Activated T-cell treated with anti-CD3 and anti-CD28 coated beads, Interleukin-2, amount 50 U/mL, for 1 hour (primary cell): ENCODE data around the gene MTREX.

Source experiments
- DNase-seq: peaks from one replicate; pipeline ENCODE4 v3.0.0-alpha.2; 2020

MTREX gene

GRCh38 chr5:55437452-55437851 is 129.7 kb downstream of the MTREX start:
- no peak for DNase-seq

- DNase-seq: no peak
Measured at GRCh38 chr5:55437859-55438206, 130.0 kb downstream of the MTREX start.

- DNase-seq: no peak
Measured at GRCh38 chr5:55438998-55439397, 131.2 kb downstream of the MTREX start.

- no peak for DNase-seq
Measured at GRCh38 chr5:55440188-55440646, 132.4 kb downstream of the MTREX start.

DNA sequence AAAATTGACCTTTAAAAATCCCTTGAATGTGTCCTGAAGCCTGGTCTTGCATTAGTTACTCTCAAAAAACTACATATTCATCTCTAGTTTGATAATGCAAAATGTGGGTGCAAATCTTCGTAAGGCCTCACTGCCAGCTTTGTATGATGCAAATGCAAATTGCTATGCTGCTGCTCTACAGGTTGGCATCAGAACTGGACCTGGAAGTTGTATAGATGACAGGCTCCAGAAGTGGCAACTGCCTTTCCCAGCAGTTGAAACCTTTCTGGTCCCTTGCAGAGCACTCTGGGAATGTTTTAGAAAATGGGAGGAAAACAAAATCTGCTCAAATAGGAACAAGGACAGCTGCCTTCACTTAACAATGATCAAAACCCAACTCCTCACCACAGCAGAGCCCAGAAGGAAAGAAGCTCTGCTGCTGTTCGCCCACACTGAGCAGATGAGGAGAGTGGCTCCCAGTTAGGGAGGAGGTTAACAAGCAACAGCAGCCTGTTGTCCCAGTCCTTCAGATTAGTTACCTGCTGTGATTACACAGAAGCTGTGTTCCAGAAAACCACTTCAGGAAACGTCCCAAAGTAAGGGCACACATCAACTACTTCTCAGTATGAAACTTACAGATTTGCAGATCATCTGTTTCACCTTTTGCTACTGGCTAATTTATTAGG is 133.4 kb downstream of the MTREX start:
- no peak for DNase-seq

- no peak for DNase-seq
Measured at GRCh38 chr5:55441954-55442353, 134.2 kb downstream of the MTREX start.

DNA sequence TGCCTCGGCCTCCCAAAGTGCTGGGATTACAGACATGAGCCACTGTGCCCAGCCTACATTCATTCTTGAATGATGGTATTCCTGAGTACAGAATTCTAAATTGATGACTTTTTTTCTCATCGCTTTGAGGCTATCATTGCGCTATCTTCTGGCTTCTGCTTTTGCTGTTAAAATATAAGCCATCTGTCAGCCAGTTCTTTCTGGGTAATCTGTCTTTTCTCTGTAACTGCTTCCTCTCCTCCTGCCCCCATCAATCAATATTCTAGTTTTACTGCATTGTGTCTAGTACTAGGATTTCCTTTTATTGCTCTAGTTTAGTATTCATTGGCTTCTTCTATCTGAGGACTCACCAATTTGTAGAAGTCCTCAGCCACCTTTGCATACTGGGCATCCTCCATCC is 138.0 kb downstream of the MTREX start:
- DNase-seq: no peak

- no peak for DNase-seq
Measured at GRCh38 chr5:55446640-55447351, 139.0 kb downstream of the MTREX start.

- no peak for DNase-seq
Measured at GRCh38 chr5:55450050-55450765, 142.4 kb downstream of the MTREX start.

DNA sequence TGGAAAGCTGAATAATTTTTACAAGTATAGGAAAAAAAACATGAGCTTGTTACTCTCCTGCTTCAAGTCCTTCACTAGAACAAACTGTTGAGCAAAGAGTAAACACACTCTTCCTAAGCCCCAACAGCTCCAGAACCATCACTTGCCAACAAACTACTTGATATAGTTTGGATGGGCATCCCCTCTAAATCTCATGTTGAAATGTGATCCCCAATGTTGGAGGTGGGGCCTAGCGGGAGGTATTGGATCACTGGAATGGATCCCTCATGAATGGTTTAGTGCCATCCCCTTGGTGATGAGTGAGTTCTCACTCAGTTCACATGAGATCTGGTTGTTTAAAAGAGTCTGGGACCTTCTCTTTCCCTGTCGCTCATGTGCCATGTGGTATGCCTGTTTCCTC is 144.2 kb downstream of the MTREX start:
- DNase-seq: no peak

GRCh38 chr5:55453211-55453610 is 145.4 kb downstream of the MTREX start:
- no peak for DNase-seq

DNA sequence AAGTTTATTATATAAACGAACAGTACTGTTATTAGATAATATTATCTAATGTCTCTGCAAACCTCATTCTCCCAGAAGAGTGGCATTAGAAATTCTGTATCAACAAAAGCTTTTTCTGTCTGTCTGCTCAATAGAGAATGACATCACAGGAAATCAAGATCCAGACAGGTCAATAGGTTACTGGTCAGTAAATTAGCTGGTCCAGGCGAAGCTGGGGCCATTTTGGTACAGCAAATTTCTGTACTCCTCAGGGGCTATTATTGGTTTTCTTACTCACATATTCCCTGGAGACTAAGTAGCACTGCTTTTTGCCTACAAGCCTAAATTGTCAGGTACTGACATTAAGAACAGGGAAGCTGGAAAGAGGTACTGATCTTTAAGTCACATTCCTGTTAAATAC is 146.5 kb downstream of the MTREX start:
- no peak for DNase-seq

- DNase-seq: no peak
Measured at GRCh38 chr5:55456216-55456895, 148.6 kb downstream of the MTREX start.

GRCh38 chr5:55459572-55459971 is 151.8 kb downstream of the MTREX start:
- no peak for DNase-seq

DNA sequence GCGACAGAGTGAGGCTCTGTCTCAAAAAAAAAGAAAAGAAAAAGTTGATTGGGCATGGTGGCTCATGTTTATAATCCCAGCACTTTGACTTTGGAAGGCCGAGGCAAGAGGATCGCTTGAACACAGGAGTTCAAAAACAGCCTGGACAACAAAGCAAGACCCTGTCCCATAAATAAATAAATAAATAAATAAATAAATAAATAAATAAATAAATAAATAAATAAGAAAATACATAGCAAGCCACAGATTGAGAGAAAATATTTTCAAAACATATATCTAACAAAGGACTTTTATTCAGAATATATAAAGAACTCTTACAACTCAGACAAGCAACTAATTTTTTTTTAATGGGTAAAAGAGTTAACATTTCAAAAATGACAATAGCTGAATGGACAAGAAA is 155.8 kb downstream of the MTREX start:
- DNase-seq: no peak

GRCh38 chr5:55467862-55468551 is 160.2 kb downstream of the MTREX start:
- DNase-seq: no peak

DNA sequence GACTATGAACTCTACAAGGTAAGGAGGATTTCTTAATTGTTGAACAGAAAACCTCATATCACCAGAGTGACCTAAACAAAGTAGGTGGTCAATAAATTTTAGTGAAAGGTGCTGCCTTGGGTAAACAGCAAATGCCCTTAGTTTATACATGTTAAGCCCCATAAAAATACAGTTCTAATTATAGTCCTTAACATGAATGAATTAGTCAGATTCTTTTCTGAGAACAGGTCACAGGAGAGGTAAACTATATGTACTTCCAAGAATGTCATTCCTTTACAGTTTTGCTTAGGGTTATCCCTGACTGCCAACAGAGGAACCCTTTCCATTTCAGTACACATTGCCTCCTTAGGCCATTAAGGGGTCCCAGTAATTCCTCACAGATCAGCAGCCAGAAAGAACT is 162.1 kb downstream of the MTREX start:
- no peak for DNase-seq

DNA sequence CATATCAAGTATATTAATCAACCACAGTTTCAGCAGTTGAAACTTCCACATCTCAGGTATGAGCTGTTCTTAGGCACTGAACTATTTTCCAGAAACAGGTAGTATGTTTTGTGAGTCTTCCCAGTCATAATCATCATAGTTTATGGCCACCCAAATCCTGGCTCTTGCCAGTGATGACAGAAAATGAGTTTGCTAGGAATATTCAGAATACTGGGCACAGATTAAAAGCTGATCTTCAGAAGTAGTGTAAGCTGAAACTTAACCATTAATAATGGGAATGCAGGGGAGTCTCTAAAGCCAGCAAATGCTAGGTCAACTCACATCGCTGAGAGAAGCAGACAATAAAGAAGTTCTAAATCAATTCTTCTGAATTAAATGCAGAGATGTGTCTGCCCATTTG is 162.5 kb downstream of the MTREX start:
- DNase-seq: no peak

GRCh38 chr5:55471468-55471867 is 163.7 kb downstream of the MTREX start:
- DNase-seq: no peak

- DNase-seq: no peak
Measured at GRCh38 chr5:55472642-55473041, 164.9 kb downstream of the MTREX start.
